ENCODE results near the gene MRPL23.

MRPL23 gene

DNA sequence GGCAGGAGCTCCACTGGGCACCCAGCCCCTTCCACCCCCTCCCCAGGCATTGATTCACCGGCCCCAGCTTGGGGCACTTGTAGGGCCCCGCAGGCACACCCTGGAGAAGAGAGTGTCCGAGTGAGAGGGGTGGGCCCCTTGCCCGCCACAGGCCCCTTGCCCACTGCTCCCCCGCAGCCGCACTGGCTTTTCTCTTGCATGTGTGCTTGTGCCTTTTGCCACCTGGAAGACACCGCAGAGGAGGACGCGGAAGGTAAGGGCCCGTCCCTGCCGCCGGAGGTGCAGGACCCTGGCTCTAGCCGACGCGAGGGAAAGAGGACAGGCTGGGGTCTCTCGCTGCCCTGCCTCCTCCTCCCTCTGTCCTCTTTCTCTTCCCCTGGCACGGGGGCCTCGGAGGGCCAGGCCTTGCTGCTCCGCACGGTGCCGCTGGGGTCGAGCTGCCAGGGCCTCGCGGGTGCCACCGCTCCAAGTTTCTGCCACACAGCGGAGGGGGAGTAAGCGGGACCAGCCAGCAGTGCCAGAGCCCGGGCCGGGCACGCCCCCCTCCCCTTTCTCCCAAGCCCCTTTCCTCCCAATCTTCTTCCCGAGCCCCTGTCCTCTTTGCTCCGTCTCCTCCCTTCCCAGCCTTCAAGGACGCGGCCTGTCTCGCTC is 18.1 kb upstream of the MRPL23 start:
- Histone ChIP-seq H3F3A (ENCODE audit: control insufficient read depth, insufficient read depth) (no peaks in the 10 kb centered on the region), H3K4me3 (ENCODE audit: low read length) (no peak overlapping the region), H3K27ac (ENCODE audit: low read depth, low read length) (no peak overlapping the region), H3K36me3 (ENCODE audit: control insufficient read depth, low read length) (no peaks in the 10 kb centered on the region), H4K20me1 (ENCODE audit: control insufficient read depth, insufficient read depth, low read depth, low read length) (no peaks in the 10 kb centered on the region), H3K4me2 (ENCODE audit: low read length) (no peak overlapping the region), H3K9me2 (replicated peaks; ENCODE audit: control insufficient read depth, low read length) (no peaks in the 10 kb centered on the region), H3K27me3 (ENCODE audit: control insufficient read depth, low read length) (no peaks in the 10 kb centered on the region), H3K4me1 (ENCODE audit: control insufficient read depth, low read length) (no peaks in the 10 kb centered on the region), H3K79me2 (ENCODE audit: control insufficient read depth, low read length) (no peaks in the 10 kb centered on the region), H3K9me3 (ENCODE audit: control insufficient read depth, insufficient read depth, low read length) (no peaks in the 10 kb centered on the region)
- TF ChIP-seq, protein P1, sequence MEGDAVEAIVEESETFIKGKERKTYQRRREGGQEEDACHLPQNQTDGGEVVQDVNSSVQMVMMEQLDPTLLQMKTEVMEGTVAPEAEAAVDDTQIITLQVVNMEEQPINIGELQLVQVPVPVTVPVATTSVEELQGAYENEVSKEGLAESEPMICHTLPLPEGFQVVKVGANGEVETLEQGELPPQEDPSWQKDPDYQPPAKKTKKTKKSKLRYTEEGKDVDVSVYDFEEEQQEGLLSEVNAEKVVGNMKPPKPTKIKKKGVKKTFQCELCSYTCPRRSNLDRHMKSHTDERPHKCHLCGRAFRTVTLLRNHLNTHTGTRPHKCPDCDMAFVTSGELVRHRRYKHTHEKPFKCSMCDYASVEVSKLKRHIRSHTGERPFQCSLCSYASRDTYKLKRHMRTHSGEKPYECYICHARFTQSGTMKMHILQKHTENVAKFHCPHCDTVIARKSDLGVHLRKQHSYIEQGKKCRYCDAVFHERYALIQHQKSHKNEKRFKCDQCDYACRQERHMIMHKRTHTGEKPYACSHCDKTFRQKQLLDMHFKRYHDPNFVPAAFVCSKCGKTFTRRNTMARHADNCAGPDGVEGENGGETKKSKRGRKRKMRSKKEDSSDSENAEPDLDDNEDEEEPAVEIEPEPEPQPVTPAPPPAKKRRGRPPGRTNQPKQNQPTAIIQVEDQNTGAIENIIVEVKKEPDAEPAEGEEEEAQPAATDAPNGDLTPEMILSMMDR (IDR thresholded peaks at IDR 0.05; ENCODE audit: low read depth, low read length, poor library complexity, severe bottlenecking) = no peak
- no peak for TF ChIP-seq EZH2phosphoT487 (IDR thresholded peaks at IDR 0.05; ENCODE audit: borderline replicate concordance, low read length)

DNA sequence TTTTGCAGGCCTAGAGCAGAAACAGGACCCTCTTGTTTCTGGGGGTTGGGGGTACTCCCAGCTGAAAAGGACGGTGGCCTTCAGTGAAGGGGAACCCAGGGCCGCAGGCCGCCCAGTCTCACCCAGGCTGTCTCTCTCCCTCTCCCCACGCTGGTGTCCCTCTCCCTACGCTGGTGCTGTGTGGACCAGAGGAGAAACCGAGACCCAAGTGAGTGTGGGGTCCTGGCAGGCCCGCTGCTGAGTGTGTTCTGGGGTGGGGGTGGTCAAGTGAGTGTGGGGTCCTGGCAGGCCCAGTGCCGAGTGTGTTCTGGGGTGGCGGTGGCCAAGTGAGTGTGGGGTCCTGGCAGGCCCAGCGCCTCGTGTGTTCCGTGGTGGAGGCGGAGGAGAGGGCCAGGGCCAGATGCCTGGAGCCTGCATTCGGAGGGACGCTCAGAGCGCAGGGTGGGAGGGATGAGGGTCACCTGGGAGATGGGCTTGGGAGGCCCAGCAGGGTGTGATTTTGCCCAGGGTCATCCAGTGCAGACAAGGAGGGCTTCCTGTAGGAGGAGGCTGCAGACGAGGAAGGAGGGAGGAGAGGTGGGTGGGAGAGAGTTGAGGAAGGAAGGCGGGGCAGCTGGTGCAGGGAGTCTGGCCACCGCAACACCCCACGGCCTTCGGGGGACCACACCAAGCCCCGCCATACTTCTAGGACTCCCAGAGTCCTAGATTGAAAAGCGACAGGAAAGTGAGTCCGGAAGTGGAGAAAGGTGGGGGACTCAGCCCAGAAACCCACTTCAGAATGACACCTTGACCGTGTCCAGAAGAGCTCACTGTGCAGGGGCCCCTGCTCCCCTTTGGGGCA is 17.3 kb upstream of the MRPL23 start:
- Histone ChIP-seq H3K9me2 (replicated peaks; ENCODE audit: control insufficient read depth, low read length) (no peaks in the 10 kb centered on the region), H3K4me3 (ENCODE audit: low read length) (no peak overlapping the region), H3K27ac (ENCODE audit: low read depth, low read length) (no peak overlapping the region), H3F3A (ENCODE audit: control insufficient read depth, insufficient read depth) (no peaks in the 10 kb centered on the region), H3K4me2 (ENCODE audit: low read length) (no peak overlapping the region), H4K20me1 (ENCODE audit: control insufficient read depth, insufficient read depth, low read depth, low read length) (no peaks in the 10 kb centered on the region), H3K9me3 (ENCODE audit: control insufficient read depth, insufficient read depth, low read length) (no peaks in the 10 kb centered on the region), H3K4me1 (ENCODE audit: control insufficient read depth, low read length) (no peaks in the 10 kb centered on the region), H3K27me3 (ENCODE audit: control insufficient read depth, low read length) (no peaks in the 10 kb centered on the region), H3K79me2 (ENCODE audit: control insufficient read depth, low read length) (no peaks in the 10 kb centered on the region), H3K36me3 (ENCODE audit: control insufficient read depth, low read length) (no peaks in the 10 kb centered on the region)
- no peak for TF ChIP-seq EZH2phosphoT487 (IDR thresholded peaks at IDR 0.05; ENCODE audit: borderline replicate concordance, low read length)
- TF ChIP-seq, protein P1 (IDR thresholded peaks at IDR 0.05; ENCODE audit: low read depth, low read length, poor library complexity, severe bottlenecking) = no peak

DNA sequence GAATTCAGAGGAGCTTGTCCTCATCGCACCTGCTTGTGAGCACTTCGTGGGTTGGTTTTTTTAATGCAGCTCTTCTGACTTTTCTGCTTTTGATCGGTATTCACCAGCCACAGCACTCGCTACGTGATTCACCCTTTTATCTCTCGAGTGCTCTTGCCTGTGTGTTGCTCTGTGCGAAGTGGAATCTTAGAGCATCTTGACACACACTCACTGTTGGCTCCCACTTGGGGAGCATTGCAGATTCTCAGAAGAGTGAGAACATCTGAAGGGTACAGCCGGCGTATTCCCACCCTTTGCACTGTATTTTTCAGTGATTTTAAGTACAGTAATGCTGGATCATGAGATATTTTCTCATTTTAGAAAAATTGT is 16.7 kb upstream of the MRPL23 start:
- H3K4me1 ChIP-seq (ENCODE audit: control insufficient read depth, low read length) = no peaks in the 10 kb centered on the region
- no peaks in the 10 kb centered on the region for H4K20me1 ChIP-seq (ENCODE audit: control insufficient read depth, insufficient read depth, low read depth, low read length)
- H3K9me3 ChIP-seq (ENCODE audit: control insufficient read depth, insufficient read depth, low read length) = no peaks in the 10 kb centered on the region
- no peak overlapping the region for H3K4me2 ChIP-seq (ENCODE audit: low read length)
- no peaks in the 10 kb centered on the region for H3K9me2 ChIP-seq (replicated peaks; ENCODE audit: control insufficient read depth, low read length)
- no peak overlapping the region for H3K27ac ChIP-seq (ENCODE audit: low read depth, low read length)
- TF ChIP-seq, protein P1 (IDR thresholded peaks at IDR 0.05; ENCODE audit: low read depth, low read length, poor library complexity, severe bottlenecking) = no peak
- no peak for TF ChIP-seq EZH2phosphoT487 (IDR thresholded peaks at IDR 0.05; ENCODE audit: borderline replicate concordance, low read length)
- no peaks in the 10 kb centered on the region for H3K36me3 ChIP-seq (ENCODE audit: control insufficient read depth, low read length)
- no peak overlapping the region for H3K4me3 ChIP-seq (ENCODE audit: low read length)
- no peaks in the 10 kb centered on the region for H3F3A ChIP-seq (ENCODE audit: control insufficient read depth, insufficient read depth)
- H3K27me3 ChIP-seq (ENCODE audit: control insufficient read depth, low read length) = no peaks in the 10 kb centered on the region
- no peaks in the 10 kb centered on the region for H3K79me2 ChIP-seq (ENCODE audit: control insufficient read depth, low read length)

All from DOHH2 (cell line).